Mesodermal cell (in vitro differentiated cells): ENCODE data around the gene IGF2R.

Experiments
- H3K27ac ChIP-seq: 2 replicates; pipeline ENCODE4 v1.7.0; 2013; ENCODE audit warnings: mild to moderate bottlenecking, low read depth, low read length, moderate library complexity; ENCODE audit not compliant: severe bottlenecking
- H3K36me3 ChIP-seq: 2 replicates; pipeline ENCODE4 v1.7.1; 2013; ENCODE audit warnings: mild to moderate bottlenecking, low read length, moderate library complexity; ENCODE audit not compliant: control insufficient read depth, insufficient read depth
- H3K4me1 ChIP-seq: one replicate; pipeline ENCODE4 v1.7.1; 2013; ENCODE audit warnings: mild to moderate bottlenecking, low read length; ENCODE audit not compliant: insufficient read depth, control insufficient read depth, poor library complexity, severe bottlenecking
- H3K4me3 ChIP-seq: 2 replicates; pipeline ENCODE4 v1.7.0; 2013; ENCODE audit warnings: low read length, control low read depth, mild to moderate bottlenecking; ENCODE audit not compliant: insufficient read depth, poor library complexity, severe bottlenecking; ENCODE audit errors: extremely low read depth
- H3K9me3 ChIP-seq: 2 replicates; pipeline ENCODE4 v1.7.1; 2013; ENCODE audit warnings: mild to moderate bottlenecking, low read length, moderate library complexity; ENCODE audit not compliant: control insufficient read depth
- WGBS, 2 experiments: methylation state at CpG; one replicate each; pipeline ENCODE4 v1.1.5; 2013; ENCODE audit warnings: missing lambda C conversion rate in 2 of 2; ENCODE audit not compliant: insufficient coverage in 2 of 2; 5-methylcytosine and 5-hydroxymethylcytosine counted together

The IGF2R gene

GRCh38 chr6:159974932-159975331 lies 6.0 kb downstream of the IGF2R start:
- Histone ChIP-seq H3K4me3 (no peak overlapping the region), H3K27ac (no peak overlapping the region), H3K36me3 (peaks cover 23% of the 10 kb centered on the region), H3K9me3 (no peaks in the 10 kb centered on the region), H3K4me1 (peaks cover 39% of the 10 kb centered on the region)
- 92 to 98% methylated on average over 3 to 6 of the region's 7 CpGs for WGBS, 2 experiments

GRCh38 chr6:159976686-159977254 lies 7.9 kb downstream of the IGF2R start:
- 93 to 95% methylated on average over 6 to 7 of the region's 7 CpGs for WGBS, 2 experiments
- Histone ChIP-seq H3K27ac (no peak overlapping the region), H3K9me3 (no peaks in the 10 kb centered on the region)

GRCh38 chr6:159977255-159977903 lies 8.5 kb downstream of the IGF2R start:
- Histone ChIP-seq H3K4me3 (no peak overlapping the region), H3K27ac (no peak overlapping the region), H3K4me1 (peaks cover 49% of the 10 kb centered on the region), H3K36me3 (peaks cover 10% of the 10 kb centered on the region), H3K9me3 (no peaks in the 10 kb centered on the region)
- 73 to 88% methylated on average over 3 to 7 of the region's 14 CpGs for WGBS, 2 experiments

More at GRCh38 chr6:159976686-159977254, 7.9 kb downstream of the IGF2R start:
- H3K36me3 ChIP-seq: peaks cover 15% of the 10 kb centered on the region
- peaks cover 51% of the 10 kb centered on the region for H3K4me1 ChIP-seq
- H3K4me3 ChIP-seq: no peak overlapping the region

- Histone ChIP-seq H3K27ac (peak overlapping the region; percentile 18), H3K9me3 (no peaks in the 10 kb centered on the region), H3K4me3 (no peak overlapping the region), H3K36me3 (peaks cover 10% of the 10 kb centered on the region), H3K4me1 (peaks cover 52% of the 10 kb centered on the region)
- WGBS, 2 experiments: 93 to 95% methylated on average over 4 to 7 of the region's 8 CpGs
These were observed 9.0 kb downstream of the IGF2R start for GRCh38 chr6:159977904-159978268.

- peaks cover 10% of the 10 kb centered on the region for H3K36me3 ChIP-seq
- no peak overlapping the region for H3K4me3 ChIP-seq
- WGBS, 2 experiments: 51 to 64% methylated on average over 8 to 11 of the region's 13 CpGs
- no peaks in the 10 kb centered on the region for H3K9me3 ChIP-seq
- H3K27ac ChIP-seq: peak overlapping the region; percentile 52
- peaks cover 55% of the 10 kb centered on the region for H3K4me1 ChIP-seq
These were observed 9.6 kb downstream of the IGF2R start for GRCh38 chr6:159978291-159979135.

DNA sequence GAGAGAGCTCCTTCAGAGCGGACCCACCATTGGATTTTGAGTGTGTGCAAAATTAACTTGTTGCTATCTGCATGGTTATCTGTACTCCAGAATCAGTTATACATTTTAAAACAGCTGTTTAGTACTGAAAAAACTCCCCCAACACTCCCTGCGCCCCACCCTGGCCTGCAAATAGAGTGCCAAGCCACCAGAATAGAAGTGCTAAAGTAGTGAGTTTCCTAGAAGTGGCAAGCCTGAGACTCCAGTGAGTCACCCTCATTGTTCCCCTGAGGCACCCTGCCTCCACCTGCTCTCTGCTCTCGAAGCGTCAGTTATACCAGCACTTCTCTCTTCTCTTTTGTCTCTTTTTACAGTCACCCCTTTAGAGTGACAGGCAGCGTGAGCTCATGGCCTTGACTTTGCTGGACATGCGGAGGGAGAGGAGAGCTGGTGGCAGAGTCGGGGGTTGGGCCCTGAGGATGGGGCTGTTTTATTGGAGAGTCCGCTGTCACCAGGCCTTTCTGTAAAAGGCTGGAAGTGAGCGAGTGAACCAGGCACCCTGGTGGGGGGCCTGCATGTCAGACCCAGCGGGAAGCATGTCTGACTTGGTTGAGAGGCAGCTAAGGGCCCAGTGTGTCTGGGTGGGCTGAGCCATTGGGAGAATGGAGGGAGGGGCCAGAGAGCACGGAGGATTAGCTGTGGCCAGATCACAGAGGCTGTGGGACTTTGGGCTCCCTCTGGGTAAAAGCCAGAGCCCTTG lies 10.4 kb downstream of the IGF2R start:
- no peaks in the 10 kb centered on the region for H3K9me3 ChIP-seq
- peaks cover 63% of the 10 kb centered on the region for H3K4me1 ChIP-seq
- peaks cover 10% of the 10 kb centered on the region for H3K36me3 ChIP-seq
- H3K4me3 ChIP-seq: no peak overlapping the region
- H3K27ac ChIP-seq: peak overlapping the region; percentile 52
- 54 to 56% methylated on average over 7 to 8 of the region's 11 CpGs for WGBS, 2 experiments

DNA sequence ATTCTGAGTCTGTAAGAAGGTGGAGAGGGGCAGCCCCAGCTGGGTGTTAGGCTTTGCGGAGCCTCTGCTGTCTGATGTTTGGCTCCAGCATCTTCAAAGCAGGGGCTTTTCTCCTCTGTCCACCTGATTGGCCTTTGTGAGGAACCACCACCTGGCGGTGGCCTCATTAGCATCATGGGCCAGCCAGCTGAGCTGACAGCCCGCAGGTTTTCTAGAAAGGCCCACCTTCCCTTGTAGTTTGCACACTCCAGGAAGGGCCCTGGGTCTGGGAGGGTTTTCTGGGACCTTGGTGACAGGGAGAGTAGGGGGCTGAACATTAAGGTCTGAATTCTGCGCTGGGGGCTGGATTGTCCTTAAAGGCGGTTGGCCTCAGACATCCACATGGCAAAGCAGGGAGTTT lies 11.6 kb downstream of the IGF2R start:
- peaks cover 64% of the 10 kb centered on the region for H3K4me1 ChIP-seq

DNA sequence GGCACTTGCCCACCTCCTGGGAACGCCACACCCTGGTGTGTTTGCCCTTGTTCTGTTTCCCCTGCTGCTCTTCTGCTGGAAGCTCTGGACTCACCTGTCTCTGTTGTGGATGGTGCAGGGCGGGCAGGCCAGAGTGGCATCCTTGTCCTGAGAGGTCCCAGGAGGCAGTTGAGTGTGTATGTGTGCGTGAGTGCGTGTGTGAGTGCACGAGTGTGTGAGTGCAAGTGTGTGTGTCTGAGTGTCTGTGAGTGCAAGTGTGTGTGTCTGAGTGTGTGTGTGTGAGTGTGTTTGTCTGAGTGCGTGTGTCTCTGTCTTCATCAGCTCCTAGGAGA lies 12.2 kb downstream of the IGF2R start:
- WGBS, 2 experiments: 90 to 91% methylated on average over 2 to 5 of the region's 6 CpGs
- no peak overlapping the region for H3K4me3 ChIP-seq
- no peaks in the 10 kb centered on the region for H3K9me3 ChIP-seq
- H3K36me3 ChIP-seq: no peaks in the 10 kb centered on the region
- peaks cover 64% of the 10 kb centered on the region for H3K4me1 ChIP-seq
- H3K27ac ChIP-seq: no peak overlapping the region

More for the DNA sequence above, 11.6 kb downstream of the IGF2R start:
- 100% methylated on average over 2 to 4 of the region's 5 CpGs for WGBS, 2 experiments
- Histone ChIP-seq H3K4me3 (no peak overlapping the region), H3K27ac (no peak overlapping the region), H3K36me3 (no peaks in the 10 kb centered on the region), H3K9me3 (no peaks in the 10 kb centered on the region)

- Histone ChIP-seq H3K36me3 (no peaks in the 10 kb centered on the region), H3K4me3 (no peak overlapping the region), H3K4me1 (peaks cover 64% of the 10 kb centered on the region), H3K27ac (peak overlapping the region; percentile 72), H3K9me3 (no peaks in the 10 kb centered on the region)
- 76 to 87% methylated on average over 11 to 12 of the region's 16 CpGs for WGBS, 2 experiments
These were observed 12.7 kb downstream of the IGF2R start for GRCh38 chr6:159981403-159982245.
